ENCODE data around the gene SMG1.
A peak's percentile ranks its signal among the peaks of the same experiment; 100 is the strongest.
"Not testable (repeated sequence)": the region's sequence is repeated elsewhere in the genome, so short reads cannot be mapped to it uniquely, and the experiment has no call there.

The SMG1 gene

DNA sequence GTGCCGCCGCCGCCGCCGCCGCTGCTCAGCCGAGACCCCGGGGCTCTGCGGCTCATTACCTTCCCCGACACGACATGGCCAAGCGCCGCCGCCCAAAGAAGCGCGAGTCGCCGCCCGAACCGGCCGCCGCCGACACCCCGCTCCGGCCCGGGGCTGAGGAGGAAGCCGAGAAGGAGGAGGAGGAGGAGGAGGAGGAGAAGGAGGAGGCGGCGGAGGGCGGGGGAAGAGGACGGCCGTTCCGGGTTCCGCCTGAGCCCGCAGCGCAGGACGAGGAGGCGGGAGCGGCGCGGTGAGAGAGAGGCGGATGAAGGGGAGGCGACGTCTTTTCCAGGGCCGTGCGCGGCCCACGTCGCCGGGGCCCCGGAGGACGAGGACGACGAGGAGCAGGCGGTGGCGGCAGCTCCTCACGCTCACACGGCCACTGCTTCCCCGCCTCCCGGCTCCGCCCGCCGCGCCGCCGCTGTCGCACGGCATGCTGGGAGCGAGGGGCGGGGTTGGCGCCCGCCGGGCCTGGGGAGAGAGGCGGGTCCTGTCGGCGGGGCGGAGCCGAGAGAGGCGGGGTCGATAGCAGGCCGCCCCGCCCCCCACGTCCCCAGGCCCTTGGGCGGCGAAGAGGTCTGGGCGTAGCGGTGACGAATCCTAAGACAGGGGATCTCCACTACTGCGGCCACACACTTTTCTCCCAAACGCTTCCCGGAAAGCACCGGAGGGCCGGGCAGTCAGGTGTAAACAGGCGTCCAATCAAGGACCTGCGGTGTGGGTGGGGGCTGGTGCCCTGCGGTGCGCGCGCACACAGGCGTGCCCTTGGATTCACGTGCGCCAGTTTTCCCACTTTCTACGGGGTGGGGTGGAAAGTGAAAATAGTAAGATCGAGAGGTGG is at the start of gene SMG1:
SMG1 (minus strand) TSS at position 423 of the 880 bp plus-strand sequence; CDS start at position 56, 367 bp downstream.
- peak; percentile 90 to 91 for DNase-seq

DNA sequence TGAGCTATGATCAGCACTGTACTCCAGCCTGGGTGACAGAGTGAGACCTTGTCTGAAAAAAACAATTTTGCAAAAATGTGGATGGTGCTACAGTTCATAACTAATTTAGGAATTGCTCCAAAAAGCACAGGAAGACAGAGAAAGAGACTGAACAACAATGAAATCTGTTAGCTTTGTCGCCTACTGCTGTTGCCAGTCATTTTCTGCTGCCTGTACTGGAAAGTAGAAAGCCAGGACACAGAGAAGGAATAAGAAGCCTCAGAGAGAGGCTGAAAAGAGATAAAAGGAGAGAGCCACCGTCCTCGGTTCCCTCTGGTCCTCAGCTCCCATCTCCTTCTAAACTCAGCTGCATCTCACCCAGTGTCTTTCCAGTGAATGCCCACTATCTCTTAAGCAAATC is 48.9 kb upstream of the SMG1 start:
- DNase-seq, result no peak

DNA sequence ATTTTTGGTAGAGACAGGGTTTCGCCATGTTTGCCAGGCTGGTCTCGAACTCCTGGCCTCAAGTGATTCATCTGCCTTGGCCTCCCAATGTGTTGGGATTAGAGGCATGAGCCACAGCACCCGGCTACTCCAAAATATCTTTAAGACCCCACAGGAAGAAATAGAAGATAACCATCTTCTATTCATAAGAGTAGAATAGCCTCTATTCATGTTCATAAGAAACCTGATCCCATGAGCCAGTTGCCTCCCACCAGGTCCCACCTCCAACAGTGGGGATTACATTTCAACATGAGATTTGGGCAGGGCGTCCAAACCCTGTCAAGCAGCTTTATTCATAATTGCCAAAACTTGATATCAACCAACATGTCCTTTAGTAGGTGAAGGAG is 43.6 kb upstream of the SMG1 start:
- DNase-seq, result no peak

DNA sequence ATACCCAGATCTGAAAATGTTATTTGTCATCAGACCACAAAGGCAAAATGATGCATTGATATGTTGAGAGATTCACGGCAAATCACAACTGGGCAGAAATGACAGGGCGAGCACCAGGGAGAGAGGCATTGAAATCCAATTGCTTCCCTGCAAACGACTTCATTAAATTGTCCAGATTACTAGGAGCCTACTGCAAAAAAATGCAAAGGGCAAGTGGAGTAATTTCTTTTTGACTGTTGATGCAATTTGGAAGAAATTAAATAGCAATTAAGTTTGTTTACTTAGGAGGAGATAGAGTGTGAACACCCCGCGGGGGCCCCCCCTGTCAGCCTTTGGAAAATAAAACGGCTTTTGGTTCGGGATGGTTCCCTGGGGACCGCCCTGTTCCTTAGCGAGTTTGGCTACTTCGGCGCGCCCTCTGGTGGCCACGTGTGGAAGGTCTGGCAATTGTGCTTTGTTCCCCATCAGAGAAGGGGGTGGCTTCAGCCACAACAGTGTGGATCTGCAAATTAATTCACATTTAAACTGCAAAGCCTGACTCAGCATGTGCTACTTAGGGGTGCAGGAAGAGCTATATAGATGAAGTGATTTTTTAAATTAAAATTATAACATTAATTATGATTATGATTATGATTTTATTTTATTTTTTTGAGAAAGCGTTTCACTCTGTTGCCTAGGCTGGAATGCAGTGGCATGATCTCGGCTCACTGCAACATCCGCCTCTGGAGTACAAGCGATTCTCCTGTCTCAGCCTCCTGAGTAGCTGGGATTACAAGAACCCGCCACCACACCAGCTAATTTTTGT is 43.0 kb upstream of the SMG1 start:
- DNase-seq, result peak; percentile 69 to 76

DNA sequence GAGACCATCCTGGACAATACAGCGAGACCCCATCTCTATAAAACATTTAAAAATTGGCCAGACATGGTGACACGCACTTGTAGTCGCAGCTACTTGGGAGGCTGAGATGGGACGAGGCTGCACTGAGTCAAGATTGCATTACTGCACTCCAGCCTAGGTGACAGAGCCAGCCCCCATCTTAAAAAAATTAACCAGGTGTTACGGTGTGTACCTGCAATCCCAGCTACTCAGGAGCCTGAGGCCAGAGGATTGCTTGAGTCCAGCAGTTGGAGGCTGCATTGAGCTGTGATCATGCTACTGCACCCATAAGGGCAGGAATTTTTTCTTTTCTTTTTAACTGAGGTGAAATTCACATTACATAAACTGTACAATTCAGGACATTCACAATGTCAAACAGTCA is 40.6 kb upstream of the SMG1 start:
- no peak for DNase-seq

- no peak for DNase-seq
Measured at GRCh38 chr16:18965555-18965954, 39.3 kb upstream of the SMG1 start.

DNA sequence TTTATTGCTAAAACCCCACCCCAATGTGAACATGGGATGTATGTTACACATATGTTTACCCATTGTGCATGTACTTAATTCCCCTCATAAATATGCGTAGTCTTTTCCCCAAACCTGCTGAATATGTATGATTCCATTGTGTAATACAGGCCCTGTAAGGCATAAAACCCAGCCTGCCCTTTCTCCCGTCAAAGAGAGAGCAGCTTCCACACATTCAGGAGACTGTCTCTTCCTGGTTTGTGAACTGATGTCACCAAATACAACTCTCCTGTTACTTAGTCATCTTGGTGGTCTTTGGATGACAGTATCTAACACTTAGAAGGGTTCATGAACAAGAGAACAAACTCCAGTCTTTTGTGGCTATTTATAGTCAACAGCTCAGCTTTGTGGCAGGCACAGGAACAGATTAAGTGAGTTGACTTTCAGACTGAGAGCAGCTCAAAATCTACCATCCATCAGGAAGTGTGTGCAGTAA is 32.9 kb upstream of the SMG1 start:
- no peak for DNase-seq

- no peak for DNase-seq
Measured at GRCh38 chr16:18958621-18959029, 32.4 kb upstream of the SMG1 start.

DNA sequence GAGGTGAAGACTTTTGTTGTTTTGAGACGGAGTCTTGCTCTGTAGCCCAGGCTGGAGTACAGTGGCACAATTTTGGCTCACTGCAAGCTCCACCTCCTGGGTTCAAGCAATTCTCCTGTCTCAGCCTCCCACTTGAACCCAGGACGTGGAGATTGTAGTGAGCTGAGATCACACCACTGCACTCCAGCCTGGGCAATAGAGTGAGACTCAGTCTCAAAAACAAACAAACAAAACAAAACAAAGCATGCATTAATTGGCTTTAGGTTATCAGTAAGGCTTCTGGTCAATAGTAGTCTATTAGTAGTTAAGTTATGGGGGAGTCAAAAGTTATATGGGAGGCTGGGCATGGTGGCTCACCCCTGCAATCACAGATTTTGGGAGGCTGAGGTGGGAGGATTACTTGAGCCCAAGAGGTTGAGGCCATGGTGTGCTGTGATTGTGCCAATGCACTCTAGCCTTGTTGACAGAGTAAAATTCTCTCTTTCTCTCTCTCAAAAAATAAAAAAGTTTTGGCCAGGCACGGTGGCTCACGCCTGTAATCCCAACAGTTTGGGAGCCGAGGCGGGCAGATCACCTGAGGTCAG is 30.5 kb upstream of the SMG1 start:
- DNase-seq, result not testable (repeated sequence)

GRCh38 chr16:18955874-18956580 is 29.8 kb upstream of the SMG1 start:
- DNase-seq, result not testable (repeated sequence)

DNA sequence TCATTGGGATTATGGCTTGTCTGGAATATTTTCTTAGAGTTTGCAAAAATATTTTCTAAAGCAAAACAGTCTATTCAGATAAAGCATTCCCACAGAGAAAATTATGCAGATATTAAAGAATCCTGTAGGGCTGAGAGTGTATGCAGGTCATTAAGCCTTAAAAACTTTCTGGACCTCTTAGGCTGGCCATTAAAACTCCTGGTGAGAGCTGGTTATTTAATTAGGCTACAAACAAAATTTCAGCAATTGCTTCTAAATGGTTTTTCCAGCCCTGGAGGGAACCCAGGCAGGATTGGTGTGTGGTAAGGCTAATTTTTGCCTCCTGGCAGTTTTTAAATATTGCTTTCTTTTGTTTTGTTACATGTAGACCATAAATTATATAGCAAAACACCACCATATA is 27.3 kb upstream of the SMG1 start:
- no peak for DNase-seq

DNA sequence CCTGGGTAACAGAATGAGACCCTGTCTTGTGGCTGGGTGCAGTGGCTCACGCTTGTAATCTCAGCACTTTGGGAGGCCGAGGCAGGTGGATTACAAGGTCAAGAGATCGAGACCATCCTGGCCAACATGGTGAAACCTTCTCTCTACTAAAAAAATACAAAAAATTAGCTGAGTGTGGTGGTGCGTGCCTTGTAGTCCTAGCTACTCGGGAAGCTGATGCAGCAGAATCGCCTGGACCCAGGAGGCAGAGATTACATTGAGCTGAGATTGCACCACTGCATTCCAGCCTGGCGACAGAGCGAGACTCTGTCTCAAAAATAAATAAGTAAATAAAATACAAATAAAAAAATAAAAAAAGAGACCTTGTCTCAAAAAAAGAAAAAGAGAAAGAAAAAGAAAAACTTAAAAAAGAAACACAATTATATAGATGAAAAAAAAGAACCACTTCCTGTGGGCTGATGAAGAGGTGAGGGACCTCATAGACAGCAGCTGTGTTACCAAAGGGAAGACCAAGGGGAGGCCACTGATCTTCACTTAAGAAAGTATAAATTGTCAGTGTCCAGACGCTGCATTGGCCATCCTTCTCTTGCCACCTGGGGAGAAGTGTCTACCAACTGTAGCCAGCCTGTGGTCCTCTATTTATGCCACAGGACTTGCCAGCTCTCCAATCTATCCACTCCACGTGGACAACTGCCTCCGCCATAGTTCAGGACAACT is 24.4 kb upstream of the SMG1 start:
- DNase-seq, result no peak

GRCh38 chr16:18948372-18949020 is 22.3 kb upstream of the SMG1 start:
- no peak for DNase-seq

GRCh38 chr16:18945233-18945632 is 19.0 kb upstream of the SMG1 start:
- no peak for DNase-seq

- no peak for DNase-seq
Measured at GRCh38 chr16:18943414-18943813, 17.2 kb upstream of the SMG1 start.

GRCh38 chr16:18942061-18942460 is 15.9 kb upstream of the SMG1 start:
- DNase-seq, result no peak

DNA sequence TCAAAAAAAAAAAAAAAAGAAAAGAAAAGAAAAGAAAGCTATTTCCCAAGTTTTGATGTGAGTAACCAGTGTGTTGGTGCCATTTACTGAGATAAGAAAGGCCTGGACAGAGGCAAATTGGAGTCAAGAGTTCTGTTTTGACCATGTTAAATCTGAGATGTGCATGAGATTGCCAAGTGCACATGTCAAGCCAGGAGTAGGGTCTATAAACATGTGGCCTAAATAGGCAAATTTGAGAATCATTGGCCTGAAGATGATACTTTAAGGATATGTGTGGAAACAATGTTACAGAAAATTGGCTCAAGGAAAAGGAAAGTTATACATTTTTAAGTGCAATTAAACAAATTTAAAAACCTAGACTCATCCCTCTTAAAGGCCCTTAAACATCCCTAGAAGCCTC is 15.3 kb upstream of the SMG1 start:
- DNase-seq, result no peak

GRCh38 chr16:18938986-18939385 is 12.8 kb upstream of the SMG1 start:
- no peak for DNase-seq

GRCh38 chr16:18937390-18937789 is 11.2 kb upstream of the SMG1 start:
- no peak for DNase-seq

- DNase-seq, result no peak
Measured at GRCh38 chr16:18936727-18937340, 10.6 kb upstream of the SMG1 start.

GRCh38 chr16:18933501-18933900 is 7.3 kb upstream of the SMG1 start:
- DNase-seq, result no peak

All from activated CD4-positive, alpha-beta T cell treated with anti-CD3 and anti-CD28 coated beads, Interleukin-2, amount 50 U/mL, for 4 hours (primary cell).